Activated CD4-positive, alpha-beta memory T cell treated with anti-CD3 and anti-CD28 coated beads for 36 hours (primary cell): Measurements from ENCODE around the gene ADAMTS10. TPM values are rescaled to one million over a fixed set of nuclear protein-coding genes. Genes with fewer than 3 reads are reported as not detected.

Experiments used
- CTCF ChIA-PET: fragments of 350-600 bp; sonication (Branson Sonifier 250); formaldehyde crosslinking; loops from one replicate; lab custom pipeline; 2021; ENCODE audit warnings: antibody characterized with exemption, inconsistent platforms; lab: Charles Lee
- POLR2A ChIA-PET: fragments of 350-600 bp; sonication (Branson Sonifier 250); formaldehyde crosslinking; loops from one replicate; lab custom pipeline; 2021; ENCODE audit warnings: antibody characterized with exemption; lab: Charles Lee
- DNase-seq: peaks from one replicate; pipeline ENCODE4 v3.0.0-alpha.2; 2020
- H3K27ac Mint-ChIP-seq: one replicate; pipeline ENCODE4 v1.8.0; 2021; ENCODE audit warnings: mixed read lengths
- H3K27me3 Mint-ChIP-seq: one replicate; pipeline ENCODE4 v1.8.0; 2021; ENCODE audit warnings: mixed read lengths
- H3K36me3 Mint-ChIP-seq: one replicate; pipeline ENCODE4 v1.8.0; 2021; ENCODE audit warnings: mixed read lengths
- H3K4me1 Mint-ChIP-seq: one replicate; pipeline ENCODE4 v1.8.0; 2021; ENCODE audit warnings: low read depth, mixed read lengths
- H3K4me3 Mint-ChIP-seq: one replicate; pipeline ENCODE4 v1.8.0; 2021; ENCODE audit warnings: mild to moderate bottlenecking, mixed read lengths
- H3K9me3 Mint-ChIP-seq: one replicate; pipeline ENCODE4 v1.8.0; 2021; ENCODE audit warnings: mixed read lengths
- intact Hi-C: fragments of 100-400 bp; cut with micrococcal nuclease; formaldehyde crosslinking; loops from one replicate; pipeline ENCODE4 v1.15.1; 2023
- total RNA-seq, 2 experiments: library from RNA; stranded (reverse); gene quantifications; one replicate each; pipeline ENCODE4 v1.2.3, GENCODE V29; 2021

ADAMTS10 gene
- total RNA-seq, 2 experiments from 2014 or later = 3.4 to 3.9 TPM

- peaks cover 3% of the 10 kb centered on the region for H3K27me3 Mint-ChIP-seq
- H3K36me3 Mint-ChIP-seq = peaks cover 7% of the 10 kb centered on the region
- H3K27ac Mint-ChIP-seq = peak overlapping the region; percentile 1
- peaks cover 5% of the 10 kb centered on the region for H3K9me3 Mint-ChIP-seq
- ChIA-PET CTCF (interaction anchor here (0.6 to 1.7 kb wide), 2 partner anchors 28 to 29 kb away, joined by 3 to 4 read pairs; no protein-coding TSS in a partner anchor), POLR2A (no interaction called here)
- peak; percentile 45 for DNase-seq
- intact Hi-C loops = no loop called here
- H3K4me1 Mint-ChIP-seq = peaks cover 22% of the 10 kb centered on the region
- H3K4me3 Mint-ChIP-seq = peak overlapping the region; percentile 77
Measured at GRCh38 chr19:8609279-8610040, 1.1 kb downstream of the ADAMTS10 start.

DNA sequence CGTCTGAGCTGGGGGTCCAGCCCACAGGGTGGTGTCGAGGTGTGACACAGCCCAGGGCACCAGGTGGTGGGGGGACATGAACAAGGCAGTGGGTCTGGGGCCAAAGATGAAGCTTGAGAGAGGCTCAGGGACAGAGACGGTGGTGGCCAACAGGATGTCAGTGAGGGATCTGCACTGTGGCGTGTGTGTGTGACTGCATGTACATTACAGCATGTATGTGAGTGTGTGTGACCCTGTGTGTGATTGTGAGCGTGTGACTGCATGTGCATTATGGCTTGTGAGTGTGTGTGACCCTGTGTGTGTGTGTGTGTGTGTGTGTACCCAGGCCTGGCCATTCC lies 1.6 kb downstream of the ADAMTS10 start:
- Mint-ChIP-seq H3K4me1 (peaks cover 22% of the 10 kb centered on the region), H3K9me3 (peaks cover 6% of the 10 kb centered on the region), H3K36me3 (peaks cover 7% of the 10 kb centered on the region), H3K4me3 (peak overlapping the region; percentile 38), H3K27ac (no peak overlapping the region), H3K27me3 (peaks cover 3% of the 10 kb centered on the region)
- ChIA-PET CTCF (interaction anchor here (0.6 to 1.7 kb wide), 2 partner anchors 27 to 29 kb away, joined by 3 to 4 read pairs; no protein-coding TSS in a partner anchor), POLR2A (no interaction called here)
- no peak for DNase-seq
- intact Hi-C loops = no loop called here

DNA sequence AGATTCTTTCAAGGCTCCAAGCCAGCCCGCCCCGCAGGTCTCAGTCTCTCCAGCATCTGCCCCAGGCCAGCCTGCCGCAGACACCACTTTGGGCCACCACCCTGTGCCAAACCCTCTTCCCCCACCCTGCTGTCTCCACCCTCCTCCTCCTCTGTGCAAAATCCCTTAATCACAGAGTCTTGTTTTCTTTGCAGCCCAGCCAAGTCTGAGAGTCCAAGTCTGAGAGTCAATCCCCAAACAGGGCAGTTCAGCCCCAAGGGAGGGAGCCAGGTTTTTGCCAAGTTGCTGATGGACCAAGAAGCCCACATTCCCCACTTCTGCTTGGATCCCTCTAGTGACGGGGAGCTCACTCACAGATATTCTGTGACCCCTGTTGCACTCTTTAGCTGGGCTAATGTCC lies 3.1 kb downstream of the ADAMTS10 start:
- POLR2A ChIA-PET = no interaction called here
- intact Hi-C loops = no loop called here
- Mint-ChIP-seq H3K36me3 (peaks cover 8% of the 10 kb centered on the region), H3K9me3 (peaks cover 6% of the 10 kb centered on the region), H3K4me3 (no peak overlapping the region), H3K4me1 (peaks cover 19% of the 10 kb centered on the region), H3K27me3 (peaks cover 3% of the 10 kb centered on the region), H3K27ac (no peak overlapping the region)
- CTCF ChIA-PET = interaction anchor here (3.0 kb wide), 1 partner anchor 9 kb away, joined by 10 read pairs; no protein-coding TSS in a partner anchor
- DNase-seq = no peak

GRCh38 chr19:8605514-8605913 lies 5.0 kb downstream of the ADAMTS10 start:
- no peak for DNase-seq
- CTCF ChIA-PET = interaction anchor here (3.0 kb wide), 1 partner anchor 11 kb away, joined by 10 read pairs; no protein-coding TSS in a partner anchor
- no peak overlapping the region for H3K27ac Mint-ChIP-seq
- POLR2A ChIA-PET = no interaction called here
- intact Hi-C loops = no loop called here
- peaks cover 3% of the 10 kb centered on the region for H3K27me3 Mint-ChIP-seq
- H3K9me3 Mint-ChIP-seq = peaks cover 6% of the 10 kb centered on the region
- peaks cover 15% of the 10 kb centered on the region for H3K36me3 Mint-ChIP-seq
- no peak overlapping the region for H3K4me3 Mint-ChIP-seq
- peaks cover 12% of the 10 kb centered on the region for H3K4me1 Mint-ChIP-seq

DNA sequence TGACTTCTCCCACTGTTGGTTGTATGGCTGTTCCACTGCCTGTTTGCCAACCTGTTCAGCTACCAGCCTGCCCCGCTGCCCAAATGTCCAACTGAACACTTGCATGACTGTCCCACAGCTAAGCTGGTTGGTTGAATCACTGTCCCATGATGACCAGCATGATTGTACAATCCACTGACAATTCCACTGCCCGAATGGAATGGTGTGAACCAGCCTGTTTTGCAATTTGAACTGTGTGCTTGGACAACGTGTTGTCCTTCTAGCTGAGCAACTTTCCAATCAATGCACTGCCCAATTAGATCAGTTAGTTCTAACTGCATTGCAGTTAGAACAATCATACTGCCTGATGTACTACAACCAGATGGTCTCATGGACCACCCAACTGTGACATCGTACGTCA lies 8.7 kb downstream of the ADAMTS10 start:
- intact Hi-C loops = no loop called here
- no peak overlapping the region for H3K27ac Mint-ChIP-seq
- no peak for DNase-seq
- CTCF ChIA-PET = no interaction called here
- H3K36me3 Mint-ChIP-seq = peaks cover 15% of the 10 kb centered on the region
- H3K4me3 Mint-ChIP-seq = no peak overlapping the region
- H3K4me1 Mint-ChIP-seq = no peaks in the 10 kb centered on the region
- H3K27me3 Mint-ChIP-seq = no peaks in the 10 kb centered on the region
- peaks cover 6% of the 10 kb centered on the region for H3K9me3 Mint-ChIP-seq
- POLR2A ChIA-PET = no interaction called here

DNA sequence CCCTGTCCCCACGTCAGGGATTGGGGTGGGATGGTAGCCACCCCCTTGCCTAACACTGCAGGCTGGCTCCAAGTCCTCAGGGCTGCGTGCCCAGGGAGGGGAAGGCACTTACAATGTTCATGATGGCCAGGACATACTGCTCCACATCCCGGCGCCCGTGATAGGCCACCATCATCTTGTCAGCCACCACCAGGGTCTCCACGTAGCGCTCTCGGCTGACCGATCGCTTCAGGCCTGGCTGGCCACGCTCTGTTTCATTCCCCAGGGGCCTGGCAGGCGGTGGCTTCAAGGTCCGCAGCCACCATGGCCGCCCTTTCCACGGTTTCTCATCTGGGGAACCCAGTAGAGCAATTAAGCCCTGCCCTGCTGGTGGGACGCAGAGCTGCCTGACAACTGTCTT lies 9.7 kb downstream of the ADAMTS10 start:
- CTCF ChIA-PET = no interaction called here
- H3K4me1 Mint-ChIP-seq = no peaks in the 10 kb centered on the region
- no peak overlapping the region for H3K4me3 Mint-ChIP-seq
- POLR2A ChIA-PET = no interaction called here
- peaks cover 6% of the 10 kb centered on the region for H3K9me3 Mint-ChIP-seq
- H3K36me3 Mint-ChIP-seq = peaks cover 15% of the 10 kb centered on the region
- no peak overlapping the region for H3K27ac Mint-ChIP-seq
- intact Hi-C loops = no loop called here
- DNase-seq = no peak
- H3K27me3 Mint-ChIP-seq = no peaks in the 10 kb centered on the region

DNA sequence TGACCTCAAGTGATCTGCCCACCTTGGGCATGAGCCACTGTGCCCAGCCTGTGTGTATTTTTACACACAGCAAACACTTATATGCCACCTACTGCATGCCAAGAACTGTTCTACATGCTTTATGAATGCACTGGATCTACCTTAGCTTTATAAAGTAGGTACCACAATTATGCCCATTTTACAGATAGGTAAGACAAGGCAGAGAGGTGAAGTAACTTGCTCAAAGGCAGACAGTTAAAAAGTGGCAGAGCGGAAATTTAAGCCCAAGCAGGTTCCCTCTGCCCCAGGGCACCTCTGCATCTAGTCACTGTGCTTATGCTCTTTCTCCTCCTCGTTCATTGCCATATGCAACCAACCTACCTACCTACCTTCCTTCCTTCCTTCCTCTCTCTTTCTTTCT lies 10.5 kb downstream of the ADAMTS10 start:
- no peak for DNase-seq
- Mint-ChIP-seq H3K27me3 (no peaks in the 10 kb centered on the region), H3K9me3 (peaks cover 6% of the 10 kb centered on the region), H3K36me3 (peaks cover 12% of the 10 kb centered on the region), H3K27ac (no peak overlapping the region), H3K4me3 (no peak overlapping the region), H3K4me1 (no peaks in the 10 kb centered on the region)
- POLR2A ChIA-PET = no interaction called here
- intact Hi-C loops = no loop called here
- CTCF ChIA-PET = interaction anchor here (2.1 kb wide), 1 partner anchor 16 kb away, joined by 5 read pairs; no protein-coding TSS in a partner anchor

- no peak overlapping the region for H3K4me3 Mint-ChIP-seq
- intact Hi-C loops = no loop called here
- DNase-seq = no peak
- ChIA-PET CTCF (interaction anchor here (1.5 to 5.9 kb wide), 2 partner anchors 10 to 17 kb away, joined by 4 to 61 read pairs; partner anchors contain the start of gene MYO1F), POLR2A (no interaction called here)
- H3K27me3 Mint-ChIP-seq = no peaks in the 10 kb centered on the region
- no peak overlapping the region for H3K27ac Mint-ChIP-seq
- peaks cover 12% of the 10 kb centered on the region for H3K9me3 Mint-ChIP-seq
- peaks cover 2% of the 10 kb centered on the region for H3K36me3 Mint-ChIP-seq
- peaks cover 7% of the 10 kb centered on the region for H3K4me1 Mint-ChIP-seq
Measured at GRCh38 chr19:8596168-8596567, 14.3 kb downstream of the ADAMTS10 start.

- no peak overlapping the region for H3K4me3 Mint-ChIP-seq
- POLR2A ChIA-PET = no interaction called here
- DNase-seq = no peak
- intact Hi-C loops = no loop called here
- no peak overlapping the region for H3K27ac Mint-ChIP-seq
- CTCF ChIA-PET = interaction anchor here (1.5 to 5.9 kb wide), 2 partner anchors 9 to 16 kb away, joined by 4 to 61 read pairs; partner anchors contain the start of gene MYO1F
- H3K9me3 Mint-ChIP-seq = peaks cover 12% of the 10 kb centered on the region
- no peaks in the 10 kb centered on the region for H3K27me3 Mint-ChIP-seq
- peaks cover 7% of the 10 kb centered on the region for H3K4me1 Mint-ChIP-seq
- peaks cover 1% of the 10 kb centered on the region for H3K36me3 Mint-ChIP-seq
Measured at GRCh38 chr19:8595651-8596050, 14.9 kb downstream of the ADAMTS10 start.

DNA sequence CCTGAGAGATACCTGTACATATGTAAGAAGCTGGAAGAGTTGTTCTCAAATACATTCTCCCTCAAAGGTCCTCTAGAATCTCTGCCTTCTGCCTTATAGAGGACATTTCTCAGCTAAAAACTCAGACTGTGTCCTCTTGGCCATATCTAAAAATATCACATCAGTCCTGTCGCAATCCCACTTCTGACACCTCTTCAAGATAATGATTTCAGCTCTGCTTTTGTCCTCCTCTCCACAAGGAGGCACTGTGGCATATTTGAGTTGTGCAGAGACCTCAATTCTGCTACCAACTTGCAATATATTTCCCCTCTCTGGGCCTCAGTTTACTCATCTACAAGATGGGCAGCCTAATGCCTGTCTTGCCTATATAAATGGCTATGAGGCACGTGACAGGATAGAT lies 16.6 kb downstream of the ADAMTS10 start:
- H3K27me3 Mint-ChIP-seq = no peaks in the 10 kb centered on the region
- H3K4me3 Mint-ChIP-seq = no peak overlapping the region
- H3K36me3 Mint-ChIP-seq = no peaks in the 10 kb centered on the region
- ChIA-PET POLR2A (no interaction called here), CTCF (interaction anchor here (0.8 to 5.9 kb wide), 7 partner anchors 11 to 100 kb away, joined by 3 to 61 read pairs (median 3); partner anchors contain the start of gene MYO1F)
- DNase-seq = no peak
- peaks cover 12% of the 10 kb centered on the region for H3K9me3 Mint-ChIP-seq
- H3K4me1 Mint-ChIP-seq = peaks cover 7% of the 10 kb centered on the region
- no peak overlapping the region for H3K27ac Mint-ChIP-seq
- intact Hi-C loops = no loop called here

GRCh38 chr19:8592231-8593009 lies 18.1 kb downstream of the ADAMTS10 start:
- CTCF ChIA-PET = interaction anchor here (0.6 to 5.9 kb wide), 4 partner anchors 8 to 14 kb away, joined by 3 to 61 read pairs (median 15); partner anchors contain the start of gene MYO1F

More at GRCh38 chr19:8592231-8593009, 18.1 kb downstream of the ADAMTS10 start:
- intact Hi-C loops = loop anchor here (1.0 kb wide), 3 partner anchors 11 to 240 kb away; partner anchors contain the start of genes MBD3L1, RAB11B and ZNF558
- no peaks in the 10 kb centered on the region for H3K27me3 Mint-ChIP-seq
- H3K36me3 Mint-ChIP-seq = no peaks in the 10 kb centered on the region
- H3K27ac Mint-ChIP-seq = peak overlapping the region; percentile 59
- H3K4me3 Mint-ChIP-seq = peak overlapping the region; percentile 70
- peaks cover 7% of the 10 kb centered on the region for H3K4me1 Mint-ChIP-seq
- POLR2A ChIA-PET = no interaction called here
- peak; percentile 99 for DNase-seq
- peaks cover 12% of the 10 kb centered on the region for H3K9me3 Mint-ChIP-seq
